ENCODE measurements around the gene IVNS1ABP. TPM values are rescaled to one million over a fixed set of nuclear protein-coding genes. Genes with fewer than 3 reads are reported as not detected.
"Not testable (repeated sequence)": the region's sequence is repeated elsewhere in the genome, so short reads cannot be mapped to it uniquely, and the experiment has no call there.

The IVNS1ABP gene
- total RNA-seq, 1 experiment from 2014 or later, result 57.9 TPM

GRCh38 chr1:185317034-185317885 is at the start of gene IVNS1ABP (continued):
- TF ChIP-seq ELF1 (IDR thresholded peaks at IDR 0.05; ENCODE audit: borderline replicate concordance, low read depth) (peak; percentile 33; the same call in 1 of the 2 replicates), JUND (IDR thresholded peaks at IDR 0.05) (no peak), SP1 (IDR thresholded peaks at IDR 0.05; ENCODE audit: low read depth) (peak; percentile 52), ATF3 (IDR thresholded peaks at IDR 0.05) (no peak), MAX (IDR thresholded peaks at IDR 0.05) (peak; percentile 98), TCF7L2 (IDR thresholded peaks at IDR 0.05; ENCODE audit: borderline replicate concordance, extremely low read depth, insufficient read depth, insufficient read length) (peak; percentile 25), EZH2 (IDR thresholded peaks at IDR 0.05) (no peak)

GRCh38 chr1:185365951-185366350 is 48.9 kb upstream of the IVNS1ABP start:
- Histone ChIP-seq H3K4me1 (ENCODE audit: control insufficient read depth in 1 of 2, insufficient read depth in 2 of 2, low read length in 2 of 2) (no peaks in the 10 kb centered on the region), H3K9ac (ENCODE audit: low read length) (no peak overlapping the region), H3K36me3 (ENCODE audit: control insufficient read depth in 1 of 2, insufficient read depth in 2 of 2, low read length in 2 of 2) (no peaks in the 10 kb centered on the region), H3K9me2 (ENCODE audit: insufficient read depth) (no peaks in the 10 kb centered on the region), H3K79me2 (ENCODE audit: insufficient read depth, low read length) (no peaks in the 10 kb centered on the region), H4K20me1 (ENCODE audit: insufficient read depth) (no peaks in the 10 kb centered on the region), H3K27me3 (ENCODE audit: insufficient read depth, low read length) (no peaks in the 10 kb centered on the region), H3K27ac (ENCODE audit: low read depth, low read length) (no peak overlapping the region), H2AFZ (ENCODE audit: low read depth, low read length, poor library complexity, severe bottlenecking) (no peak overlapping the region), H3K9me3 (ENCODE audit: control insufficient read depth in 1 of 2, insufficient read depth in 1 of 2, low read depth in 1 of 2, low read length in 2 of 2) (no peaks in the 10 kb centered on the region), H3K4me2 (ENCODE audit: low read length) (no peak overlapping the region), H3K4me3 (replicated peaks in 1 of 2; ENCODE audit: low read depth in 1 of 2, low read length in 2 of 2) (no peak overlapping the region)
- intact Hi-C loops (cut with micrococcal nuclease), result no loop called here
- DNase-seq (ENCODE audit: low read depth, low spot score) (no peak), ATAC-seq (no peak)
- ChIA-PET RAD21 (ENCODE audit: low non-redundant PET in 1 of 2, low total read pairs in 2 of 2, uncharacterized antibody in 2 of 2, unreplicated experiment in 2 of 2) (no interaction called here), CTCF (no interaction called here), POLR2A (no interaction called here)
- no peak for TF ChIP-seq EGR1 (IDR thresholded peaks at IDR 0.05; ENCODE audit: low read depth)
- TF ChIP-seq FOSL1 (IDR thresholded peaks at IDR 0.05; ENCODE audit: low read depth), result no peak
- no peak for TF ChIP-seq EZH2 (IDR thresholded peaks at IDR 0.05)
- TF ChIP-seq RAD21 (IDR thresholded peaks at IDR 0.05; ENCODE audit: low read depth), result no peak
- BruUV-seq (replicated peaks), result no TSS peak

GRCh38 chr1:185364528-185364927 is 47.5 kb upstream of the IVNS1ABP start:
- H3K4me1 ChIP-seq (ENCODE audit: control insufficient read depth in 1 of 2, insufficient read depth in 2 of 2, low read length in 2 of 2); H3K9me3 ChIP-seq (ENCODE audit: control insufficient read depth in 1 of 2, insufficient read depth in 1 of 2, low read depth in 1 of 2, low read length in 2 of 2); H3K9ac ChIP-seq (ENCODE audit: low read length); POLR2A ChIA-PET; DNase-seq (ENCODE audit: low read depth, low spot score); RAD21 ChIA-PET (ENCODE audit: low non-redundant PET in 1 of 2, low total read pairs in 2 of 2, uncharacterized antibody in 2 of 2, unreplicated experiment in 2 of 2); H3K4me3 ChIP-seq (replicated peaks in 1 of 2; ENCODE audit: low read depth in 1 of 2, low read length in 2 of 2); H3K4me2 ChIP-seq (ENCODE audit: low read length); H3K27ac ChIP-seq (ENCODE audit: low read depth, low read length); H3K9me2 ChIP-seq (ENCODE audit: insufficient read depth); ATAC-seq; intact Hi-C loops (cut with micrococcal nuclease); H3K27me3 ChIP-seq (ENCODE audit: insufficient read depth, low read length); H3K79me2 ChIP-seq (ENCODE audit: insufficient read depth, low read length); BruUV-seq (replicated peaks); H2AFZ ChIP-seq (ENCODE audit: low read depth, low read length, poor library complexity, severe bottlenecking); H3K36me3 ChIP-seq (ENCODE audit: control insufficient read depth in 1 of 2, insufficient read depth in 2 of 2, low read length in 2 of 2); H4K20me1 ChIP-seq (ENCODE audit: insufficient read depth): not testable (repeated sequence)
- CTCF ChIA-PET, result interaction anchor here (0.7 kb wide), 1 partner anchor 232 kb away, joined by 3 read pairs; no protein-coding TSS in a partner anchor

Data from HCT116 (cell line).